A673 (cell line): ENCODE data around the gene ZG16.

Experiments
- EZH2 ChIP-seq: fragments of 200-600 bp; sonication (generic); IDR thresholded peaks from 2 replicates; pipeline ENCODE4 v1.6.1; 2017; ENCODE audit warnings: borderline replicate concordance, low read depth, mild to moderate bottlenecking, mixed read lengths, antibody characterized with exemption, low read length; ENCODE audit not compliant: poor library complexity, severe bottlenecking
- TF ChIP-seq, protein P1 (sequence below): fragments of 300-800, 200-600 bp; sonication (generic); conservative IDR thresholded peaks from 2 replicates; pipeline ENCODE4 v1.5.1; 2017; ENCODE audit warnings: low read depth, mild to moderate bottlenecking, antibody characterized with exemption, low read length, moderate library complexity, mixed read lengths

DNA sequence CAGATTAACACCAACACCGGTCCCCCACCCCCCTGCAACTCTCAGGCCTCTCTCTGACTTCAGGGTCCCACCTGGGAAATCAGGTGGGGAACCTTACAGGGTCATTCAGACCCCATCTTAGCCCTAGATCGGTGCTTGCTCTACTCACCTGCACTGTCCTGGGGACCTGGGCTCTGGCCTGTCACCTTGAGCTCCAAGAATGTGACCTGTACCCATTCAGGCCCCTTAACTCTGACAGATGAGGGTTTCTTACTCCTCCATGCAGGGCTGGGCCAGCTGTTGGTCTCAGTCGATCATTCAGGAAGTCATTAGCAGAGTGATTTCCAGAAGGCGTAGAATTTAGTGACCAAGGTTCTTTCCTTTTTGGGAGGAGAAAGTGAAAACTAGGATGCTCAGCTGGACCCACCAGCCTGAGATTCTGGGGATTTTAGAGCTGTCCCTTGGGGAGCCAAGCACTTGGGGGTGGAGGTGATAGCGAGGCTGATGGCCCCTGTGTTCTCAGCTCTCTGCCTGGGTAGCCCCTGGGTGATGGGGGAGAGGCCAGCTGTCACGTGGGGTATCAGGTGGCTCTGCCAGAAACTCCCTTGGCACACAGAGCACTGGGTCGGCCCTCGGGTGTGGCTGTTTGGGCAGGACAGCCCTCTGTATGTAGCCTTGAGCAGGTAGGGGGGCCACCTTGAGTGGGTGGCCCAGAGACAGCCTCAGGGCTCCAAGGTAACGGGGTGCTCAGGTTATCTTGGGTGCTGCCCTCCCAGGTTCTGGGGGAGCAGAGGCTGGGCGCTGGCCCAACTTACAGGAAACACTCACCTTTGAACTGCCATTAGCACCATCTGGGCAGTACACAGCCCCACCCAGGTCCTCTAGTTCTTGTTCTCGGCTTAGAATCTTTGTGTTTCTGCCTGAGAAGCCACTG, 42.9 kb downstream of the ZG16 start:
- TF ChIP-seq, protein P1, sequence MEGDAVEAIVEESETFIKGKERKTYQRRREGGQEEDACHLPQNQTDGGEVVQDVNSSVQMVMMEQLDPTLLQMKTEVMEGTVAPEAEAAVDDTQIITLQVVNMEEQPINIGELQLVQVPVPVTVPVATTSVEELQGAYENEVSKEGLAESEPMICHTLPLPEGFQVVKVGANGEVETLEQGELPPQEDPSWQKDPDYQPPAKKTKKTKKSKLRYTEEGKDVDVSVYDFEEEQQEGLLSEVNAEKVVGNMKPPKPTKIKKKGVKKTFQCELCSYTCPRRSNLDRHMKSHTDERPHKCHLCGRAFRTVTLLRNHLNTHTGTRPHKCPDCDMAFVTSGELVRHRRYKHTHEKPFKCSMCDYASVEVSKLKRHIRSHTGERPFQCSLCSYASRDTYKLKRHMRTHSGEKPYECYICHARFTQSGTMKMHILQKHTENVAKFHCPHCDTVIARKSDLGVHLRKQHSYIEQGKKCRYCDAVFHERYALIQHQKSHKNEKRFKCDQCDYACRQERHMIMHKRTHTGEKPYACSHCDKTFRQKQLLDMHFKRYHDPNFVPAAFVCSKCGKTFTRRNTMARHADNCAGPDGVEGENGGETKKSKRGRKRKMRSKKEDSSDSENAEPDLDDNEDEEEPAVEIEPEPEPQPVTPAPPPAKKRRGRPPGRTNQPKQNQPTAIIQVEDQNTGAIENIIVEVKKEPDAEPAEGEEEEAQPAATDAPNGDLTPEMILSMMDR, result no peak
- TF ChIP-seq EZH2, result no peak
